NCI-H2081 (cell line): ENCODE measurements around the gene JAZF1.

Source experiments
- DNase-seq, 2 experiments: peaks; one replicate each; lab custom pipeline; 2025; lab: John Stamatoyannopoulos, UW

JAZF1 gene

DNA sequence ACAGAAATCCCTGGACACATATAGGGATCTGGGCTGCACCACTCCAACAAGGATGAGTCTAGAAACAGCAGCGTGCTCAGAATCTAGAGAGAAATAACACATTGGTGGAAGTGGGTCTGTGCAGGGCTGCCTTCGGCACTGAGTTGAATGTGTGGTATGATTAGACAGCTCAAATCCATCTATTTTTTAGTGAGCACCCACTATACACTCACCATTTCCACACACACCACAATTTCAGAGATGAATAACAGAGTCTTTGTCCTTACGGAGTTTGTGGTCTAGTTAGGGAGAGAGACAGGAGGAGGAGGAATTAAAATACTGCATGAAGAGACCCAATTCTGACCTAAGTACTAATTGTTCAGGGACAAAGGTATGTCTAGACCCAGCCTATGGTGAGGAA lies 44.2 kb downstream of the JAZF1 start:
- DNase-seq, result no peak

DNA sequence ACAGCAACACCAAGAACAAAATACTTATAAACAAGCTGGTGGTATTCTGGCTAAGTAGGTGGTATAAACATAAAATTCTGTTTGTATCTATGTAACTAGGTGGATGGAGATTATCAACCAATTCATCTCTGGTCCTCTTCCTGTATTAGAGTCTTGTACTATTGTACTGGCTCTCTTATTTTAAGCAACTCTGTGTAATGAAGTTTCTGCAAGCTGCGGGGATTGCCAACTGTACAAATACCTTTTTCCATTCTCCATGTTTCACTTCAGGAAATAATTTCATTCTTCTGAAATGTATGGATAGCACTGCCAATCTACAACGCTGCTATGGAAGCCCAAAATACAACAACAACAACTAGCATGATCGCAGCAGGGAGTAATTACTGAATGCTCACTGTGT lies 44.8 kb downstream of the JAZF1 start:
- peak in 1 of 2 experiments; percentile 35 for DNase-seq

DNA sequence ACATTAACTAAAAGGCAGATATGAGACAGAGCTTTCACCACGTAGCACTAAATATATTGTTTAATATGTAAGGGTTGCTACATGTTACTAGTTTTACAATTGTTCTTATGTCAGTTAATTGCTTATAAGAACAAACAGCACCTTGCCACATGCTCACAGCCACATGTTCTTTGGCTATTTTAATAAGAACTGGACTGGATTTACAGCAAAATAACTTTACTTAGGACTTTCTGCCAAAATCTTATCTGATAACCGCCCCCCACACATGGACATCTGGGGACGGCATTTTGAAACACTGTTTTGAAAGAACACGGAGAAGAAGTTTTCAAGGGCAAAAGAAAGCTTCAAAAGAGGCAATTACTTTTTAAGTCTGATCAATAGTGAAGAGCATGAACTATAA lies 45.3 kb downstream of the JAZF1 start:
- DNase-seq, result no peak

DNA sequence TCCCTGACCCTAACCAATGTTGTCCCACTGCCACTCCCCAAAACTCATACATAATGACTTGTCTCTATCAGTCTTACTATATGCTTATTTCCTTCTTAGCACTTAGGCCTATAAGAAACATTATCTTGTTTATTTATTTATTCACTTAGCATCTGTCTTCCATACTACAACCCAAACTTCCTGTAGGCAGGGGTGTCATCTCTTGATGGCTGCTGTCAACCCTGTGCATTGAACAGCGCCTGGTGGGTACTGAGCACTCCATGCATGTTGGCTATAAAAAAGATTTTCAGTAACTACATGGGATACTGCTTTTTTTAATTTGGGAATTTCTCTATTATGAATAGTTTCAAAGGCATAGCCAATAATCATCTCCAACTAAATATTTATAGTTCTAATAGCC lies 46.7 kb downstream of the JAZF1 start:
- DNase-seq, result no peak

DNA sequence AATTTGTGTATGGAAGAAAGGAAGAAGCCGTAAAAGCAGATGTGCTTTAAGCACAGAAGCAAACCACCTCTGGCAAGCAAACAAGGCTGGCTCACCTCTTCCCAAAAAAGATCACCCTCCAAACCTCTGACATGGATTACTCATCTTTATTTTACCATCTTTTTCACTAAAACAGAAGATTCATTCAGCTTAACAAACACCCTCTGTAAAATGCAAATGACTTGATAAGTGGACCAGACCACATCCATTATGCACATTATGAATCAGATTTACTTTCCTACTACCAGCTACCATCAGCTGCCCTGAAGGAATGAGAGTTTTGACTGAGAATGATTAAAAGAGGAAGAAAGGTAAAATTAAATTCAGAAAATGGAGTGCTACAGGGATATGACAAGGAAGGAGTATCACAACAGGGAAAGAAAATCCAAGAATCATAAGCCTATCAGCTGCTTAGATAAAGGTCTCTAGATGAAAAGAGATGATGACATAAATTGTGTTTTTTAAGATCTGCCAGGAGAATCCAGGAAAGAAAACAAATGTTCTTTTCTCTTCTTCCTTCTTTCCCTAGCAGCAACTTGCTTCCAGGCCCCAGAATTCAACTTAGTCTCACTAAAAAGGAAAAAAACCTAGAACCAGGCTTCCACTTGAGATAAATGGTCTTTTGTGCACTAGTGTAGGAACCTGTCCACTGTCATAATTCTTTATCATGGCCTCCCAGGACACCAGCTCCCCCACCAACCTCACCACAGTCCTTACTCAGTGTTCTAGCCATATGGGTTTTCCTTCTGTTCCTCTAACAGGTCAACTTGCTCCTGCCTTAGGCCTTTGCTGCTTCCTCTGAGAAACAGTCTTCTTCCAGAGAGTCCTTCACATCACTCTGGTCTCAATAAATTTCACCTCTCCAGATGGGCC lies 47.4 kb downstream of the JAZF1 start:
- DNase-seq, result no peak

DNA sequence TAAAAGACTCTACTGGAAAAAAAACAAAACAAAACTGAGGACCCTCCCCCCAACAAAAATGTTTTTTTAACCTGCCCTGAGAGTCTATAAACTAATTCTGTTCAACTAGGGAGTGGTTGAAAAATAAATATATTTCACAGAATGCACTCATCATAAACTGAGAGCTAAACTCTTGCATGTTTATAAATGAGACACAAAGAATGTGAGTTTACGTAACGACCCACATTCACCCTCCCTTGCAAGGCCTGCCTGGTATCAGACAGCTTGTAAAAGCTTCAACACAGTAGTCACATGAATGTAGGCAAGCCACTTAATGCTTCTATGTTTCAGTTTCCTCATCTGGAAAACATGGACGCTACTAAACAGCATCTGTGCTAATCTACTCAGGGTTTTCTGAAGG lies 50.3 kb downstream of the JAZF1 start:
- DNase-seq, result no peak

DNA sequence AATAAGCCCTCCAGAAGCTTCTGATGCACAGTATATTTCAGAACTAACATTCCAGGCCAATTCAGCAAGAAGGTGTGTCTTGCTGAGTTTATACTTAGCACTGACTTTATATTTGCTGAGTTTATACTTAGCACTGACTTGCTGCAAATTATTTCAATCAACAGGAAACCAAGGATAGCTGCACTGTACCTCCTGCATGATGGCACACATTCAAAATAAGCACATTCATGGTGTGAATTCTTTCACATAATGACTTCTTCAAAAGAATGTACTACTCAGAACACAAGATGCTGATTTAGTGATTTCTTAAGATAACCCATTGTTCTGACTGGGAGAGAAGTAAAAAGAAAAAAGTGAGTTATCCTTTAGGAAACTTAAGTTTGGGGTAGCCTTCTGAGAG lies 52.0 kb downstream of the JAZF1 start:
- DNase-seq, result no peak

DNA sequence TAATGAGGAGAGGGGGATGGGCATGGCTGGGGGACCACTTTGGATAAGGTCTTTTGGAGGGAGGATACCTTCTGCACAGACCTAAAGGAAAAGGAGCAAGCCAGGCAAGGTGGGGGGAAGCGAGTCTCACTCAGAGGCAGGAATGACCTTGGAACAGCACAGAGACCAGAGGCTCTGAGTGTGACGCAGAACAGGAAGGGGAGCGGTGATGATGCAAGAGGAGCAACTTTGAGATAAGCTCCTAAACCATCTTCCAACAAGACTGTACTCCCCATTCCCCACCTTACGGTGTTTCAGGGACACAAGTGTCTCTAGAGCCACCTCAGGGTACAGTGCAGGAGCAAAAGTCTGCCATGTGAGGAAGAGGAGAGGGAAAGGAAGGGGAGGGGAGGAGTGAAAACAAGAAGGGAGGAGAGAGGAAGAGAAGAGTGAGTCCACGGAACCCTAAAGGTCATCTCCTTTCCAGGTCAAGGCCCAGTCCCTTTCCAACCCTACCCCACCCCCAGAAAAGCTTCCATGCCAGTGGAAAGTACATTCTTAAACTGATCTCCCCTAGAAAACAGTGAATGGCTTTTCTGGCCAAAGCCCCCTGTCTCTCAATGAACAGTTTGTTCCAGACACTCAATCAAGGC lies 54.1 kb downstream of the JAZF1 start:
- no peak for DNase-seq

DNA sequence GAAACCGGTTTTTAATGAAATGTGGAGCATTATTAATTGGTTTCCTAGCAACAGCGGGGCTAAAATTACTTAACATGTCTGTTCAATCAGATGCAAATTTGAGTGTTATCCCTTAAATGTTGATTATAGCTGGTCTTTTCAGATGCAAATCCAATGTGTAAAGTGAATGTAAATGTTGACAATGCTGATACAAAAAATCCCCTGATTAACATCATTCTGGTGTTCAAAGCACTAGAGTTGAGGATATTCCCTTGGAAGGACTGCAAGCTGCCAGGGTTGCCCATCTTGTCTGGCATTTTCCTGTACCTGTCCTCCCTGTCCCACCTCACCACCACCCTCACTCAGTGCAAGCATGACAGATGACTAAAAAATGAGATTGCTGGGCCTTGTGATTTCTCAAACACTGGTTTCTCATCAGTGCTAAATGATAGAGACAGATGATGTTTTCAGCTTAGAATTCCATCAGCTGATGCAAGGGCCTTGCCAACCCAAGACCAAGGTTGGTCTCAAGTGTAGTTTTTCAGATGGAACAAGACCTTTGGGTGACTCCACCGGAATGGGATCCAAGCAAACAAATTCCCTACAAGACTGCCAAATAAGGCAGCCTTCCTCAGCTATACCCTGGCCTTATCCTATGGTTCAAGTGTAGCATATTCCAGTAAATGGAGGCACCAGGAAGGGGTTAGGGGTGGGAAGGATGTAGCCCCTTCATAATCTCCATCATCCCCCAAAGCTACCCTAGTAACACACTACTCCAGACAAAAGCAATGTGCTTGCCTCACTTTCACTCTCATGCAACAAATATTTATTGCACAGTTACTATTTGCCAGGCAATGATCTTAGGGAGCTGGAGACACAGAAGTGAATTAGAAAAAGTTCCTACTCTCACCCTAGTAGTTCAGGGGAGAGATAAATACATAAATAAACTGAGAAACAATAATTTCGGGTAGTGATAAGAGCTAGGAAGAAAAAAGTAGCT lies 54.9 kb downstream of the JAZF1 start:
- no peak for DNase-seq

DNA sequence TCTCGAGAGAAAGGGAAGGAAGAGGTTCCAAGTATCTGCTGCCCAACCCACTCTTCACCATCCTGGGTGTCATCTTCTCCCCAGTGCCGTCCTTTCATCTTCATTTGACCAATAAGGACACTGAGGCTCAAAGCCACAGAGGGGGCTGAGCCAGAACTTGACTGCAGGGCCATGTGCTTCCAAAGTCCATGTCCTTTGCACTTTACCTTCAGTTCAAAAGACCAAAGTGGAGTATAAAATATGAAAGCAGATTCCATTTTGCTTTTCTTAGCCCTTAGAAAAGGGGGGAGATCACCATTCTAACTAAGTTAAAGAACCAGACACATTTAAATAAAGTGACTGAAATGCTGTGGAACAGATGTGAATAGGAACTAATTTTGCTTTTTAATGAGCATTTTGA lies 56.2 kb downstream of the JAZF1 start:
- no peak for DNase-seq

DNA sequence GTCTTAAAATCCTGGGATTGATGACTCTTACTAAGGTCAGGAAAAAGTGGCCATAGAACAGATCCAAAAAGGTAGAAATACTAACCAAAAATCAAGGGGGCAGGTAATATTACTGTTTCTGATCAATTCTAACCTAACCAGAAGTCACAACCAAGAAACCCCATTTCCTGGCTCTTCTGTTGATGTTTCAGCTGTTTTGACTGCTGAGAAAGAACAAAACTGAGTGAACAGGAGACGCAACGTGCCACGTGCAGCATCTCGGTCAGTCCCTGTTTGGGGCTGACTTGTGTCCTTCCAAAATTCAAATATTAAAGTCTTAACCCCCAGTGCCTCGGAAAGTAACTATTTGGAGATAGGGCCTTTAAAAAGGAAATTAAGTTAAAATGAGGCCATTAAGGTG lies 56.8 kb downstream of the JAZF1 start:
- no peak for DNase-seq

DNA sequence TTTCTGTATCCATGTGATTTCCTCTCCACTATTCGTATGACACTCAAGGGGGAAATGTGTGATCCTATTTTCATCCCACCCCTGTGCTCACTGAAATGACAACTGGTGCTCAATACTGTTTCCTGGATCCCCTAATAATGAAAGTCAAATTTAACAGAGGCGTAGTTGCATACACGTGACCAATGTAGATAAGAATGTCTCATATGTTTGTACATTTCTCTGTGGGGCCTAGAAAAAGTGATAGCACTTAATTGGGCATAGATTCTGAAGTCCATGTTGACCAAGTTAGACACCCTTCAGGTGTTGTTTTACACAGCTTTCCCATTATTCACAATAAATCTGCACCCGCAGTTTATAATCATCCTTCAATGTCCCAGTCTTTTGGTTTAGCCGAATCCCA lies 59.1 kb downstream of the JAZF1 start:
- no peak for DNase-seq

DNA sequence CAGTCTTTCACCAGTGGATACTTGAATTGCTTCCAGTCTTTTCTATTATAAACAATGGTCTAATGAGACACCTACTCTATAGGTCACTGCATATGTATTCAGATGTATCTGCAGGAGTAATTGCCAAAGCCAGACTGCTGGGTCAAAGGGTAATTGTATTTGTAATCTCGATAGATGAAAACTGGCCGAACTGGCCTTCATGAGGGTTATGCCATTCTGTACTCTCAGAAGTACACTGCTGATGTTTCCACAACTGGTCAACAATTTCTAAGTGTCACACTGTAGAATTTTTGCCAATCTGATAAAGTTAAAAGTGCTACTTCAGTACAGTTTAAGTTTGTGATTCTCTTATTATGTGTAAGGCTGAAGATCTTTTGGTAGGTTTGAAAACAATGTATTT lies 64.6 kb downstream of the JAZF1 start:
- DNase-seq, result no peak

DNA sequence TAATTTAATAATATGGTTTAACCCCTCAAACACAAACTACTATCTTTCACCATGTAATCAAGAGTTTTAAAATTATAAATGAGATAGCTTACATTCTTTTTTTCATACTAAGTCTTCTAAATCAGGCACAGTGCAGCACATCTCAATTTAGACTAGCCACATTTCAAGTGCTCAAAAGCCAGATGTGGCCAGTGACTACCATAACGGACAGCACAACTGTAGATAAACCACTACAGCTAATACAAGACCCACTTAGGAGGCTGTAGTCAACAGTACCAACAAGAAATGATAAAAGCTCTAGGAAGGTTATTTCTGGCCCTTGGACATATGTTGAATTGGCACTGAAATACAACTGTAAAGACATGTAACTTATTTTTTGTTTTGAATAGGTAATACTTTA lies 65.3 kb downstream of the JAZF1 start:
- DNase-seq, result no peak

DNA sequence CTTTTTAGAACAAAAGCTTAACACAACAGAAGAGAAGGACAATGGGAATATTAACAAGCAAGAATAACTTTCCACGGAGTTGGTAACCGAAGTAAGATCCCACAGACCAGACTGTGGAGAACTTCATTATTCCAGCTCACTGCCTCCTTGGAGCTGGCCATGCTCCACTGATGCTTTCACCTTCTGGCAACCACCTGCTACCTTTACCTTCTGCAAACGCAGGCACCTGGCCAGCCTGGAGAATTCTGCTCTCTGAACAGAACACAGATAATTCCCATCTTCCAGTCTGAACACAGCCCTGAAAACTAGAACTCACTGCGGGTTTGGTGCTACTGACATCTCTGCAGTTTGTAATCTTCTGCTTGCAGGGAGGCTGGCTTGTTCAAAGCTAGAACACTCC lies 66.5 kb downstream of the JAZF1 start:
- peak in 1 of 2 experiments; percentile 34 for DNase-seq

DNA sequence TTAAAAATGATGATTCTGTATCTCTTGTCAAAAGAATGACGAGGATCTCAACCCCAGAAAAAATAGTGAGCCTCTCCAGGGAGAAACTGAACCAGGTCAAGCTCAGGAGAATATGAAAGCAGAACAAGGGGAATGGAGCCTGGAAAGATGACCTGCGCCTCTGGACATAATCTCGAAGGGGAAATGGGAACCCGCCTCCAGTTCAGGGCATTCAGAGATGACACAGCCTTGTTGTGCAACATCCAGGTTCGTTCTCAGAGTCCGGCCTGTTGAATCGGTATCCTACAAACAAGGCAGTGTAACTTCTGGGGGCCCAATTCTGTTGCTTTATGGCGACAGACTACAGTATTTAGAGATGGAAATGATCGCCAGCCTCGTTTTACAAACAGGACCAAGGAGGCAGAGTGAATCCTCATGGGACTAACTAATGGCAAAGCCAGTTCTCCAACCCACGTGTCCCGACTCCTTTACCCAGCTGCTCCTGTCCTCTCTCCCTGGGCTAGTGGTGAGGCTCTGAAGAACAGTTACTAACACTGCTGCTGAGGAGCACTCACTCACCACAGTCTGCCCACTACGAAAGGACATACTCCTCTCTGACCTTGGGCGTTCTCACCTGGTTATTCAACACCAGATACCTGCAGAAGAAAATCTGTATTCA lies 67.6 kb downstream of the JAZF1 start:
- DNase-seq, result no peak

DNA sequence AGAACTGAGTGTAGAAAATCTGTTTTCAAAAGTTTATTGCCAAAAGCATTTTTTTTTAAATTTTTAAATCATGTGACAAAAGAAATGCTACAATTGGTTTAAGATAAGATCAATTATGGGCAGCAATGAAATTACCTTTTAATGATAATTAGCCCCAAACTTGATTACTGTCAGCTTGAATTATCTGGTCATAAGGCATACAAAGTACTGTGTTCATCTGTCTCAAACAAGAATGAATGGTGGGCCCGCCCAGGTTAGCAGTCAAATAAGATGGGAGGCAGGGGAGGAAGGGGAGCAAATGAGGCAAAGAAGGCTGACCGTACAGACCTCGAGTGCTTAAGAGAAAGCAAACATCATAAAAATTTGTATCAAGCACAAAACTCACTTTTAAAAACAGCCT lies 68.1 kb downstream of the JAZF1 start:
- DNase-seq, result no peak

DNA sequence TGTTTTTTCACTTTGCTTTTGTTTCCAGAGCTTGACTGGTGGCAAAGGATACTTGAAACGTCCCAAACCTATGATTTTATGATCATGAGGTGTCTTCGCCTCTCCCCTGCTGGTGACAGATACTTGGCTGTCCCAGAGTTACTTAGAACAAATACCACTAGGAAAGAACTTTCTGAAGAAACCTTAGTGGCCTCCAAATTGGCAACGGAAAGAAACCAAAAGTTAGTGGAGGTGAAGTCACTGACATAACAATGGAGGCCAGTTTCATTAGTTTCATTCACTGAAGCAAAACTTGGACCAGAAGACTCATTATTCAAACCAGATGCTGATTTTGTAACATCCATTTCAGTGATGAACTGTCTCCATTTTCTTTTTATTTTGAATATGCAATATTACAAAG lies 68.6 kb downstream of the JAZF1 start:
- DNase-seq, result no peak

DNA sequence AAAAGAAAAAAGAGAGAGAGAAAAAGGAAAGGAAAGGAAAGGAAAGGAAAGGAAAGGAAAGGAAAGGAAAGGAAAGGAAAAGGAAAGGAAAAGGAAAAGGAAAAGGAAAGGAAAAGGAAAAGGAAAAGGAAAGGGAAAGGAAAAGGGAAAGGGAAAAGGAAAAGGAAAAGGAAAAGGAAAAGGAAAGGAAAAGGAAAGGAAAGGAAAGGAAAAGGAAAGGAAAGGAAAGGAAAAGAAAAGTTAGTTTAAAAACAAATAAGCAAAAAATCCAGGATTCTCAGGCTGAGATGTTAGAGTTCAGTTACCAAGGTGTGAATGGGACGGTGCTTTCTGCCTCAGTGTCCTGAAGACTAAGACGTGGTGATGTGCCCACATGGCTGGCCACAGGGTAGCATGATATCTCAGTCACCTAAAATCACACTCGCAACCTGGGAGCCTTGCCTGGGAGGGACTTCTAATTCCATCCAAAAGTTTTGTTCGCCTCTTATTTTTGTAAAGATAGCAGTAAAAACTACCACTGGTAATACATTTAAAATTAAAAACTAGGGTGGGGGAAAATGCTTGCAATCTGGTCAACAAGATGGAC lies 70.1 kb downstream of the JAZF1 start:
- no peak for DNase-seq

DNA sequence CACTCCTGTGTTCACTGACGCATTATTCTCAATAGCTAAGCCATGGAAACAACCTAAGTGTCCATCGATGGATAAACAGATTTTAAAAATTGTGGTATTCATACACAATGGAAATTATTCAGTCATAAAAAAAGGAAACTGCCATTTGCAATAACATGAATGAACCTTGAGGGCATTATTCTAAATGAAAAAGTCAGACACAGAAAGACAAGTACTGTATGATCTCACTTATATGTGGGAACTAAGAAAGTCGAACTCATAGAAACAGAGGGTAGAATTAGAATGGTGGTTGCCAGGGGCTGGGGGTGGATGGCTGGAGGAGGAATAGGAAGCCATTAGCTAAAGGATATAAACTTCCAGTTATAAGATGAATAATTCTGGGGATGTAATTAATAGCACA lies 71.8 kb downstream of the JAZF1 start:
- no peak for DNase-seq

DNA sequence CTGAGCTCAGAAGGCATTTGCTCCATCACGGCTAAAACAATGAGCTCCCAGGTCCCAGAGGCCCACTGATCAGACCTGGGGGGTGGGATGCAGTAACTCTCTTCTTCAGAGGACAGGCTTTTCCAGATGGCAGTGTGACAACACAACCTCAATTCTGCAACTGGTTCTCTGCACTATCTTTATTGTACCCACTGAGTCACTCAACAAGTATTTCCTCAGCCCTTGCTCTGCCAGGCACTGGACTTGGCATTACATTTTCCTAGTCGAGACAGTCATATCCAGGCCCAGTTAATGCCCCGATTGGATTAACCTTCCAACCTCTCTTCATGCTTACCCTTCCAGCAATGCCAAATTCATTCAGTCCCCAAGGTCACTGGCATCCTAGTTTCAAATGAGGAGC lies 72.6 kb downstream of the JAZF1 start:
- no peak for DNase-seq
